Measurements from ENCODE around the gene LRIG2. TPM values are rescaled to one million over a fixed set of nuclear protein-coding genes. Genes with fewer than 3 reads are reported as not detected.

The LRIG2 gene
- polyA plus RNA-seq, 3 donors: 0.93 to 12.7 (median 0.96) TPM

DNA sequence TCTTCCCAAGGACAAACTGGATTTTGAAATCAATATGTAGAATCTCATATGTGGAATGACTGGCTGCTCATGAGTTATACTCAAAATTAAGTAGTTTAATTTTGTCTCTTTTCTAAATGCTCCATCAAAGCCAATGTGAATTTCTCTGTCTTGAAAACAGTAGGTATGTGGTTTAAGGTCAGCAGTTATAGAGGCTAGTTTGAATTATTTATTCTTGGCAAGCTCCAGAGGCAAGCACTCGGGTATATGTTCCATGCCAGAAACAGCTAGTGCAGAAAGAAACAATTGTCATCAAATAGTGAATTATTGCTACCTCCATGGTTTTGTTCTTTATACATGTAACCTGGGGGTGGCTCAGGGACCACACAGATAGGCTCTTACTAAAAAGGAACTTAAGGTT lies 63.5 kb downstream of the LRIG2 start:
- Histone ChIP-seq H4K20me1 (ENCODE audit: insufficient read depth, low read length) (no peaks in the 10 kb centered on the region), H3K27ac (ENCODE audit: low read depth in 1 of 2, low read length in 2 of 2) (no peak overlapping the region), H3K79me2 (ENCODE audit: insufficient read depth, low read length) (no peaks in the 10 kb centered on the region), H2AFZ (ENCODE audit: insufficient read depth, low read depth, low read length, poor library complexity, severe bottlenecking) (no peak overlapping the region), H3K4me3 (replicated peaks in 1 of 3; ENCODE audit: low read depth in 2 of 3, low read length in 3 of 3) (no peak overlapping the region), H3K27me3 (ENCODE audit: control insufficient read depth in 2 of 2, insufficient read depth in 2 of 2, low read length in 2 of 2) (no peaks in the 10 kb centered on the region), H3K9ac (ENCODE audit: insufficient read depth, low read length, poor library complexity, severe bottlenecking) (no peak overlapping the region), H3K36me3 (replicated peaks in 1 of 2; ENCODE audit: control insufficient read depth in 1 of 2, insufficient read depth in 2 of 2, low read length in 2 of 2) (no peaks in the 10 kb centered on the region), H3K4me2 (replicated peaks; ENCODE audit: extremely low read depth, low read length, poor library complexity, severe bottlenecking) (no peak overlapping the region), H3K9me3 (replicated peaks in 1 of 2; ENCODE audit: control insufficient read depth in 1 of 2, insufficient read depth in 1 of 2, low read length in 2 of 2) (no peaks in the 10 kb centered on the region), H3K4me1 (ENCODE audit: control insufficient read depth in 1 of 2, insufficient read depth in 2 of 2, low read length in 2 of 2) (peaks cover 40 to 50% of the 10 kb centered on the region in 2 donors)
- peaks cover 6 to 7% of the 10 kb centered on the region in 2 donors for H3K36me3 Mint-ChIP-seq
- H3K4me1 Mint-ChIP-seq: peaks cover 63% of the 10 kb centered on the region
- peaks cover 0 to 7% (median 2%) of the 10 kb centered on the region in 7 donors for H3K9me3 Mint-ChIP-seq
- H3K4me3 Mint-ChIP-seq: no peak overlapping the region
- no peak for DNase-seq
- H3K27ac Mint-ChIP-seq: no peak overlapping the region
- H3K27me3 Mint-ChIP-seq (ENCODE audit: low read depth in 3 of 3): no peaks in the 10 kb centered on the region
- WGBS (ENCODE audit: insufficient coverage): no CpG with 5 or more reads among the region's 1 CpG
- intact Hi-C loops (cut with micrococcal nuclease): no loop called here
- TF ChIP-seq CTCF (IDR thresholded peaks at IDR 0.05): no peak

DNA sequence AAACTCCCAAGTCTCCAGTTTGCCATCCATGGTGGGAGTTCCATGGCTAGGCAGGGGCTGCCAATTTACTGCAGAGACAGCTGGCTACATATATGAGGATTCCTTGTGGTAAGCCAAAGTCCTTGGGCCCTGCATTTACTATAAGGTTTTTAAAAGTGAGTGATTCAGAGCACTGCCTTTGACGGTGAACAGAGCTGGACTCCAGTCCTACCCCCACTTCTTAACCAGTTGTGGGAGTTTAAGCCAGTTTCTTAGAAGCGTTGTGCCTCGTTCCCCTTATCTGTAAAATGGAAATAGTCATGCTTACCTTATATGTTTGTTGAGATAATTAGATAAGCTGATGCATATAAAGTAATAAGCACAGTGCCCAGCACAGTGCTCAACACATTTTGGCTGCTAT lies 64.6 kb downstream of the LRIG2 start:
- no peak overlapping the region for H2AFZ ChIP-seq (ENCODE audit: insufficient read depth, low read depth, low read length, poor library complexity, severe bottlenecking)
- no peaks in the 10 kb centered on the region for H3K27me3 ChIP-seq (ENCODE audit: control insufficient read depth in 2 of 2, insufficient read depth in 2 of 2, low read length in 2 of 2)
- peaks cover 4 to 6% of the 10 kb centered on the region in 2 donors for H3K36me3 Mint-ChIP-seq
- H3K27ac Mint-ChIP-seq: no peak overlapping the region
- H3K9me3 ChIP-seq (replicated peaks in 1 of 2; ENCODE audit: control insufficient read depth in 1 of 2, insufficient read depth in 1 of 2, low read length in 2 of 2): no peaks in the 10 kb centered on the region
- WGBS (ENCODE audit: insufficient coverage): no CpG with 5 or more reads among the region's 3 CpGs
- H3K27me3 Mint-ChIP-seq (ENCODE audit: low read depth in 3 of 3): peaks cover 0 to 2% (median 0%) of the 10 kb centered on the region in 3 donors
- no peak overlapping the region for H3K4me3 ChIP-seq (replicated peaks in 1 of 3; ENCODE audit: low read depth in 2 of 3, low read length in 3 of 3)
- TF ChIP-seq CTCF (IDR thresholded peaks at IDR 0.05): no peak
- H3K79me2 ChIP-seq (ENCODE audit: insufficient read depth, low read length): no peaks in the 10 kb centered on the region
- H3K4me1 ChIP-seq (ENCODE audit: control insufficient read depth in 1 of 2, insufficient read depth in 2 of 2, low read length in 2 of 2): peaks cover 38 to 50% of the 10 kb centered on the region in 2 donors
- H3K4me2 ChIP-seq (replicated peaks; ENCODE audit: extremely low read depth, low read length, poor library complexity, severe bottlenecking): no peak overlapping the region
- peaks cover 58% of the 10 kb centered on the region for H3K4me1 Mint-ChIP-seq
- H3K36me3 ChIP-seq (replicated peaks in 1 of 2; ENCODE audit: control insufficient read depth in 1 of 2, insufficient read depth in 2 of 2, low read length in 2 of 2): no peaks in the 10 kb centered on the region
- intact Hi-C loops (cut with micrococcal nuclease): no loop called here
- DNase-seq: no peak
- no peak overlapping the region for H3K4me3 Mint-ChIP-seq
- peaks cover 0 to 7% (median 2%) of the 10 kb centered on the region in 7 donors for H3K9me3 Mint-ChIP-seq
- H4K20me1 ChIP-seq (ENCODE audit: insufficient read depth, low read length): no peaks in the 10 kb centered on the region
- no peak overlapping the region for H3K27ac ChIP-seq (ENCODE audit: low read depth in 1 of 2, low read length in 2 of 2)
- H3K9ac ChIP-seq (ENCODE audit: insufficient read depth, low read length, poor library complexity, severe bottlenecking): no peak overlapping the region

Measured in CD14-positive monocyte (primary cell).